H1 (cell line): Measurements from ENCODE around the gene NRXN3. TPM values are rescaled to one million over a fixed set of nuclear protein-coding genes. Genes with fewer than 3 reads are reported as not detected.

Source experiments
- CTCF ChIA-PET: fragments of 300-600 bp; sonication (Branson Sonifier 250); formaldehyde crosslinking; loops from one replicate; lab custom pipeline; 2021; ENCODE audit not compliant: partially characterized antibody; lab: Charles Lee
- POLR2A ChIA-PET: fragments of 300-600 bp; sonication (Branson Sonifier 250); formaldehyde crosslinking; loops from one replicate; lab custom pipeline; 2021; ENCODE audit warnings: inconsistent platforms; ENCODE audit not compliant: partially characterized antibody; lab: Charles Lee
- DNase-seq, 2 experiments: peaks; one replicate each; pipeline versions ENCODE4 v3.0.0 to v3.0.0-alpha.2; 2010 to 2022; ENCODE audit warnings: low spot score in 2 of 2, low read depth in 1 of 2, mixed read lengths in 1 of 2
- FAIRE-seq: peaks from 2 replicates; lab custom pipeline; 2011; peaks lifted over from hg19 to GRCh38; lab: Jason Lieb, UNC
- H2AFZ ChIP-seq: 2 replicates; pipeline ENCODE4 v1.8.1; 2012; ENCODE audit warnings: low read length, inconsistent platforms
- H2AK5ac ChIP-seq: 2 replicates; pipeline ENCODE4 v1.6.1; 2013; ENCODE audit warnings: low read depth, low read length
- H2BK120ac ChIP-seq: replicated peaks from 2 replicates; pipeline ENCODE3; 2013; ENCODE audit warnings: low read depth, low read length, inconsistent platforms
- H2BK12ac ChIP-seq: 2 replicates; pipeline ENCODE4 v1.6.1; 2013; ENCODE audit warnings: low read depth, low read length
- H2BK15ac ChIP-seq: 2 replicates; pipeline ENCODE4 v1.6.1; 2013; ENCODE audit warnings: low read length
- H2BK20ac ChIP-seq: 2 replicates; pipeline ENCODE4 v1.6.1; 2013; ENCODE audit warnings: low read length
- H2BK5ac ChIP-seq: 2 replicates; pipeline ENCODE4 v1.6.1; 2013; ENCODE audit warnings: low read depth, low read length
- H3K14ac ChIP-seq: 2 replicates; pipeline ENCODE4 v1.6.1; 2013; ENCODE audit warnings: inconsistent platforms; ENCODE audit not compliant: insufficient read length
- H3K18ac ChIP-seq: 2 replicates; pipeline ENCODE4 v1.6.1; 2013; ENCODE audit warnings: low read length; ENCODE audit errors: extremely low read depth
- H3K23ac ChIP-seq: 2 replicates; pipeline ENCODE4 v1.6.1; 2013; ENCODE audit warnings: inconsistent platforms; ENCODE audit not compliant: insufficient read length
- H3K23me2 ChIP-seq: 2 replicates; pipeline ENCODE4 v1.6.1; 2013; ENCODE audit warnings: low read depth, low read length
- H3K27ac ChIP-seq: 2 replicates; pipeline ENCODE4 v1.6.1; 2011; ENCODE audit warnings: low read depth, low read length, inconsistent platforms
- H3K27me3 ChIP-seq, 4 experiments: replicated peaks in 1 of 4; 1 replicate in 1 of 4; 2 replicates in 3 of 4; pipeline versions ENCODE4 v1.6.1 to v1.8.1; 2011 to 2013; ENCODE audit warnings: low read length in 3 of 4, mild to moderate bottlenecking in 3 of 4, inconsistent platforms in 2 of 4, mixed read lengths in 2 of 4, moderate library complexity in 1 of 4; ENCODE audit not compliant: control insufficient read depth in 3 of 4, insufficient read depth in 3 of 4; ENCODE audit errors: extremely low read depth in 1 of 4
- H3K36me3 ChIP-seq, 4 experiments: 2 replicates each; pipeline versions ENCODE4 v1.6.1 to v1.8.1; 2011 to 2013; ENCODE audit warnings: mild to moderate bottlenecking in 4 of 4, low read length in 3 of 4, moderate library complexity in 2 of 4, control low read depth in 1 of 4, inconsistent platforms in 1 of 4; ENCODE audit not compliant: insufficient read depth in 4 of 4, control insufficient read depth in 2 of 4
- H3K4ac ChIP-seq: replicated peaks from 2 replicates; pipeline ENCODE3; 2013; ENCODE audit warnings: low read length, low read depth, mixed read lengths, inconsistent platforms; ENCODE audit not compliant: insufficient read length
- H3K4me1 ChIP-seq, 4 experiments: replicated peaks in 1 of 4; 1 replicate in 1 of 4; 2 replicates in 3 of 4; pipeline versions ENCODE4 v1.6.1 to v1.8.1; 2011 to 2013; ENCODE audit warnings: low read length in 3 of 4, inconsistent platforms in 2 of 4, mixed read lengths in 1 of 4; ENCODE audit not compliant: insufficient read depth in 4 of 4, control insufficient read depth in 3 of 4
- H3K4me2 ChIP-seq, 2 experiments: 2 replicates each; pipeline versions ENCODE4 v1.6.1 to v1.8.1; 2011 to 2013; ENCODE audit warnings: low read depth in 2 of 2, low read length in 2 of 2, control low read depth in 1 of 2, inconsistent platforms in 1 of 2, mild to moderate bottlenecking in 1 of 2; ENCODE audit not compliant: insufficient read depth in 1 of 2
- H3K4me3 ChIP-seq, 4 experiments: fragments of 200-600, 300-600 bp in 1 of 4; sonication (generic), shearing (Covaris generic), sonication (Bioruptor Twin) in 1 of 4; 2 replicates each; pipeline versions ENCODE4 v1.5.1 to v1.8.1; 2011 to 2016; ENCODE audit warnings: low read length in 4 of 4, low read depth in 3 of 4, control low read depth in 2 of 4, inconsistent platforms in 2 of 4, mild to moderate bottlenecking in 2 of 4, mixed read lengths in 1 of 4, moderate library complexity in 1 of 4; ENCODE audit not compliant: insufficient read depth in 2 of 4; ENCODE audit errors: extremely low read depth in 1 of 4
- H3K56ac ChIP-seq: replicated peaks from 2 replicates; pipeline ENCODE3; 2013; ENCODE audit warnings: low read depth, mild to moderate bottlenecking, mixed read lengths, low read length, inconsistent platforms; ENCODE audit not compliant: insufficient read length
- H3K79me1 ChIP-seq: 2 replicates; pipeline ENCODE4 v1.6.1; 2013; ENCODE audit warnings: low read depth, low read length, control low read depth
- H3K79me2 ChIP-seq, 2 experiments: 2 replicates each; pipeline versions ENCODE4 v1.6.1 to v1.8.1; 2012 to 2013; ENCODE audit warnings: low read length in 2 of 2, mild to moderate bottlenecking in 2 of 2, inconsistent platforms in 1 of 2; ENCODE audit not compliant: insufficient read depth in 2 of 2, control insufficient read depth in 1 of 2
- H3K9ac ChIP-seq, 4 experiments: replicated peaks in 1 of 4; 1 replicate in 1 of 4; 2 replicates in 3 of 4; pipeline versions ENCODE4 v1.6.1 to v1.8.1; 2011 to 2013; ENCODE audit warnings: low read depth in 3 of 4, low read length in 3 of 4, control low read depth in 2 of 4, mild to moderate bottlenecking in 2 of 4, moderate library complexity in 2 of 4, inconsistent platforms in 1 of 4; ENCODE audit errors: extremely low read depth in 1 of 4
- H3K9me3 ChIP-seq, 2 experiments: 2 replicates each; pipeline versions ENCODE4 v1.6.1 to v1.8.1; 2012 to 2013; ENCODE audit warnings: mild to moderate bottlenecking in 2 of 2, moderate library complexity in 2 of 2, control low read depth in 1 of 2, inconsistent platforms in 1 of 2, low read depth in 1 of 2, low read length in 1 of 2, mixed read lengths in 1 of 2; ENCODE audit not compliant: insufficient read depth in 2 of 2
- H4K20me1 ChIP-seq, 2 experiments: replicated peaks in 1 of 2; 2 replicates each; pipeline versions ENCODE3 to v1.8.1; 2011 to 2013; ENCODE audit warnings: inconsistent platforms in 2 of 2, low read length in 2 of 2, mild to moderate bottlenecking in 1 of 2; ENCODE audit not compliant: insufficient read depth in 2 of 2, control insufficient read depth in 1 of 2
- H4K5ac ChIP-seq: 2 replicates; pipeline ENCODE4 v1.6.1; 2013; ENCODE audit warnings: low read length, low read depth, mixed read lengths, inconsistent platforms; ENCODE audit not compliant: insufficient read length
- H4K8ac ChIP-seq: 2 replicates; pipeline ENCODE4 v1.8.0; 2013; ENCODE audit warnings: mild to moderate bottlenecking, moderate library complexity, low read length, inconsistent platforms; ENCODE audit not compliant: insufficient read depth; ENCODE audit errors: extremely low read depth
- H4K91ac ChIP-seq: replicated peaks from 2 replicates; pipeline ENCODE3; 2013; ENCODE audit warnings: low read length, mixed read lengths, inconsistent platforms; ENCODE audit not compliant: insufficient read length
- SP1 ChIP-seq: IDR thresholded peaks from 2 replicates; pipeline ENCODE4 v1.6.1; 2011; ENCODE audit warnings: low read depth, low read length
- polyA plus RNA-seq, 7 experiments: library from polyadenylated mRNA; depleted of rRNA in 3 of 7; stranded (reverse) in 5 of 7; unstranded in 2 of 7; fragments of >200 nt in 5 of 7; fragments of 200-250 nt in 2 of 7; gene quantifications; 1 replicate in 5 of 7; 2 replicates in 1 of 7; 4 replicates in 1 of 7; pipeline versions ENCODE4 v1.2.1 to v1.2.3, GENCODE V29; 2011 to 2013; ENCODE audit warnings: missing spikeins in 2 of 7, mixed read lengths in 2 of 7
- total RNA-seq: library from RNA; stranded (reverse); fragmentation: NEBNext Ultra II Directional; extraction: Animal tissue kit (Norgen Biotek cat#: 25700); gene quantifications from 2 replicates; pipeline ENCODE4 v1.2.1, GENCODE V29; 2021

Gene NRXN3
- total and polyA plus RNA-seq, 2 of the 8 experiments (the other 6 are each of a cell fraction or from before 2014, with no cell fraction given), result 2.6 to 4.1 TPM

DNA sequence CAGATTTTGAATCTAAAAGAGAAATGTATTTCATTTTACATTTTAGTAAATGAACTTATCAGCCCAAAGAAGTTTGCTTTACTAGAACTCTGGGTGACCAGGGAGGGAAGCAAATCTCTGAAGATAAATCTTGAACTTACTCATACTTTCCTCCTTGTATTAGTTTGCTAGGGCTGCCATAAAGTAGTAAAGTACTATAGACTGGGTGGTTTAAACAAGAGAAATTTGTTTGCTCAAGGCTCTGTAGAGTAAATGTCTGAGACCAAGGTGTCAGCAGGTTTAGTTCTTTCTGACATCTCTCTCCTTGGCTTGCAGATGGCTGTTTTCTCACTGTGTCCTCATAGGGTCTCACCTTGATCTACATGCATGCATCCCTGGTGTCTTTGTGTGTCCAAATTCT, 1115.1 kb downstream of the NRXN3 start:
- Histone ChIP-seq H4K5ac (no peak overlapping the region), H3K56ac (no peak overlapping the region), H3K9me3 (no peaks in the 10 kb centered on the region), H2BK120ac (no peak overlapping the region), H3K4ac (no peak overlapping the region), H2AFZ (no peak overlapping the region), H3K23ac (no peak overlapping the region), H2BK15ac (no peak overlapping the region), H2BK12ac (no peak overlapping the region), H3K27ac (no peak overlapping the region), H3K18ac (no peak overlapping the region), H2BK5ac (no peak overlapping the region), H4K20me1 (peaks cover 0 to 4% of the 10 kb centered on the region in 2 experiments), H3K4me1 (peaks cover 5 to 26% (median 7%) of the 10 kb centered on the region in 4 experiments; a peak in 6 of 7 replicates), H3K9ac (no peak overlapping the region), H4K8ac (no peak overlapping the region), H2BK20ac (no peak overlapping the region)
- DNase-seq, result no peak
- POLR2A ChIA-PET, result no interaction called here
- no peak for TF ChIP-seq SP1
- TF ChIP-seq, all 59 proteins: peak for 0
- no peak overlapping the region for H3K14ac ChIP-seq
- FAIRE-seq, result no peak
- H3K79me2 ChIP-seq, result no peaks in the 10 kb centered on the region
- peaks cover 11% of the 10 kb centered on the region for H3K23me2 ChIP-seq
- H3K4me3 ChIP-seq, result no peak overlapping the region
- no peak overlapping the region for H3K4me2 ChIP-seq
- CTCF ChIA-PET, result no interaction called here
- H4K91ac ChIP-seq, result no peak overlapping the region
- H3K36me3 ChIP-seq, result no peaks in the 10 kb centered on the region
- H3K27me3 ChIP-seq, result peaks cover 1 to 24% (median 18%) of the 10 kb centered on the region in 4 experiments
- H2AK5ac ChIP-seq, result no peak overlapping the region
- no peaks in the 10 kb centered on the region; the same call in 1 of the 2 replicates for H3K79me1 ChIP-seq
